ENCODE measurements around the gene GOLGA3. TPM values are rescaled to one million over a fixed set of nuclear protein-coding genes. Genes with fewer than 3 reads are reported as not detected.
A peak's percentile ranks its signal among the peaks of the same experiment; 100 is the strongest.

Gene GOLGA3
- total RNA-seq, 2 donors from 2014 or later: 38.2 to 43.5 TPM

DNA sequence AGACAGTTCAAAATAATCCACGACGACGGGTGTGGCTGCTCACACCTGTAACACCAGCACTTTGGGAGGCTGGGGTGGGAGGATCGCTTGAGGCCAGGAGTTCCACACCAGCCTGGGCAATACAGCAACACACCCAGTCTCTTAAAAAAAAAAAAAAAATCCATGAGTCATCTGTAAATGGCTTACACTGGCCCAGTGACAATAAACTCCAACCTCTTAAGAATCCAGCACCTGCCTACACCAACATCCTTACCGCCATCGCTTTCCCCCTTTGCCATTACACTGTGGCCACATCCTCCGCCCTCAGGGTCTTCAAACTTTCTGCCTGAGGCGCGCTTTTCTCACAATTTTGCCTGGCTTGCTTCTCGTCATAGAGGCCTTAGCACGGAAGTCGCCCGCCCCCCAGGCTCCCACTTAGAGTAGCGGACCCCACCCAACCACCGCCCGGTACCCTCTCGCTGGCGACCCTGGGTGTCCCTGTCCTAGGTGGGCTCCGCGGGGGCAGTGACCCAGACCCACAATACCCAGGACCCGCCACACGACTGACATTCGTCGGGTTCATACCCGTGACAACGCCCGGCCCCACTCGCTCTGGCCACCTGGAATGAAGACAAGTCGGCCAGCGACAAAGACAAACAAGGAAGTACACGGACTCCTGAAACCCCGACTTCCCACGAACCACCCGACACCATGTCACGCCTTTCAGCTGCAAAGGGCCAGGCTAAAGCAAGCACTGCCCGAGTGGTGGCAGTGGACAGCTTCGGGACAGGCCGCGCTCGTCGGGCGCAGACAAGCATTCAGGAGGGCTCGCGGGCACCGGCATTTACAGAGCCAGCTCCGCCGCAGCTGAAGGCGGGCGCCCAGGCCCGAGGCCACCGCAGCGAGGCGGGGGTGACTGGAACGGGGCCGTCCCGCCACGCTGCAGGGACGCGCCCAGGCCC, 636 bp downstream of the GOLGA3 start:
- Histone ChIP-seq H3K9me3 (ENCODE audit: control insufficient read depth, low read length) (no peaks in the 10 kb centered on the region), H3K9ac (ENCODE audit: extremely low read depth, low read length, poor library complexity, severe bottlenecking) (peak overlapping the region; percentile 98), H3K36me3 (ENCODE audit: control insufficient read depth, insufficient read depth, low read length) (peaks cover 50% of the 10 kb centered on the region), H3K4me3 (ENCODE audit: low read length) (peak overlapping the region; percentile 90), H3K27ac (ENCODE audit: low read depth, low read length) (peak overlapping the region; percentile 98), H3K4me1 (ENCODE audit: control insufficient read depth, insufficient read depth, low read length) (peaks cover 4% of the 10 kb centered on the region), H3K27me3 (ENCODE audit: control insufficient read depth, insufficient read depth, low read length, poor library complexity, severe bottlenecking) (no peaks in the 10 kb centered on the region)
- Mint-ChIP-seq H3K27ac (peak overlapping the region; percentile 91), H3K4me1 (peaks cover 14% of the 10 kb centered on the region), H3K4me3 (peak overlapping the region; percentile 86), H3K36me3 (ENCODE audit: low read depth) (peaks cover 63% of the 10 kb centered on the region), H3K27me3 (ENCODE audit: insufficient read depth) (no peaks in the 10 kb centered on the region), H3K9me3 (no peaks in the 10 kb centered on the region)
- 5 to 13% methylated on average over 21 to 59 of the region's 59 CpGs for WGBS, 2 experiments (ENCODE audit: insufficient coverage in 1 of 2, insufficient read length in 1 of 2)
- TF ChIP-seq CTCF (conservative IDR thresholded peaks at IDR 0.05): no peak
- DNase-seq: peak; percentile 74

DNA sequence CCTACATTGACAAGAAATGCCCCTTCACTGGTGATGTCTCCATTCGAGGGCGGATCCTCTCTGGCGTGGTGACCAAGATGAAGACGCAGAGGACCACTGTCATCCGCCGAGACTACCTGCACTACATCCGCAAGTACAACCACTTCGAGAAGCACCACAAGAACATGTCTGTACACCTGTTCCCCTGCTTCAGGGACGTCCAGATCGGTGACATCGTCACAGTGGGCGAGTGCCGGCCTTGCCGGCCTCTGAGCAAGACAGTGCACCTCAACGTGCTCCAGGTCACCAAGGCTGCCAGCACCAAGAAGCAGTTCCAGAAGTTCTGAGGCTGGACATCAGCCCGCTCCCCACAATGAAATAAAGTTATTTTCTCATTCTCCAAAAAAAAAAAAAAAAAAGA, 2.8 kb downstream of the GOLGA3 start:
- H3K4me1 ChIP-seq (ENCODE audit: control insufficient read depth, insufficient read depth, low read length): peaks cover 4% of the 10 kb centered on the region
- H3K36me3 Mint-ChIP-seq (ENCODE audit: low read depth): peaks cover 55% of the 10 kb centered on the region
- H3K27ac ChIP-seq (ENCODE audit: low read depth, low read length): no peak overlapping the region
- no peak for DNase-seq
- TF ChIP-seq CTCF (conservative IDR thresholded peaks at IDR 0.05): no peak
- H3K27me3 Mint-ChIP-seq (ENCODE audit: insufficient read depth): no peaks in the 10 kb centered on the region
- H3K4me3 Mint-ChIP-seq: no peak overlapping the region
- H3K9me3 ChIP-seq (ENCODE audit: control insufficient read depth, low read length): no peaks in the 10 kb centered on the region
- no peaks in the 10 kb centered on the region for H3K27me3 ChIP-seq (ENCODE audit: control insufficient read depth, insufficient read depth, low read length, poor library complexity, severe bottlenecking)
- no peak overlapping the region for H3K4me3 ChIP-seq (ENCODE audit: low read length)
- no peak overlapping the region for H3K9ac ChIP-seq (ENCODE audit: extremely low read depth, low read length, poor library complexity, severe bottlenecking)
- H3K4me1 Mint-ChIP-seq: peaks cover 14% of the 10 kb centered on the region
- H3K27ac Mint-ChIP-seq: no peak overlapping the region
- peaks cover 47% of the 10 kb centered on the region for H3K36me3 ChIP-seq (ENCODE audit: control insufficient read depth, insufficient read depth, low read length)
- H3K9me3 Mint-ChIP-seq: no peaks in the 10 kb centered on the region
- 96 to 98% methylated on average over 11 to 16 of the region's 16 CpGs for WGBS, 2 experiments (ENCODE audit: insufficient coverage in 1 of 2, insufficient read length in 1 of 2)

DNA sequence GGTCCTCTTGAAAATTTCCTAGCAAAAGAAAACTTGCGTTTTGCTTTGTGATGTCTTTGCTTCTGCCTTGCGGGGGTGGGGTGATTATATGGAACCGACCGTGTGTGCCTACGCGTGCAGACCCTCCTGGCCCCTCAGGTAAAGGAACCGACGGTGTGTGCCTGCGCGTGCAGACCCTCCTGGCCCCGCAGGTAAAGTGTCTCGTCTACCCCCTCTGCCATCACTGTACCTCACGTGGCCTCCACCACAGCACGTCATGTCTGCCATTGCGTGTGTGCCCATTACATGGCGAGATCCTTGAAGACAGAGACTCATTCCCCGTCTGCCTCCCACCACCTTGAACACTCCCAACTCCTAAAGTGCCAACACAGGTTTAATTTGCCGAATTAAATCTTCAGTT, 3.6 kb downstream of the GOLGA3 start:
- no peak overlapping the region for H3K27ac Mint-ChIP-seq
- H3K27me3 Mint-ChIP-seq (ENCODE audit: insufficient read depth): no peaks in the 10 kb centered on the region
- no peak overlapping the region for H3K4me3 ChIP-seq (ENCODE audit: low read length)
- no peaks in the 10 kb centered on the region for H3K27me3 ChIP-seq (ENCODE audit: control insufficient read depth, insufficient read depth, low read length, poor library complexity, severe bottlenecking)
- H3K9me3 ChIP-seq (ENCODE audit: control insufficient read depth, low read length): no peaks in the 10 kb centered on the region
- no peak for DNase-seq
- H3K36me3 ChIP-seq (ENCODE audit: control insufficient read depth, insufficient read depth, low read length): peaks cover 54% of the 10 kb centered on the region
- no peak for TF ChIP-seq CTCF (conservative IDR thresholded peaks at IDR 0.05)
- H3K9ac ChIP-seq (ENCODE audit: extremely low read depth, low read length, poor library complexity, severe bottlenecking): no peak overlapping the region
- peaks cover 4% of the 10 kb centered on the region for H3K4me1 ChIP-seq (ENCODE audit: control insufficient read depth, insufficient read depth, low read length)
- H3K4me1 Mint-ChIP-seq: peaks cover 14% of the 10 kb centered on the region
- H3K9me3 Mint-ChIP-seq: no peaks in the 10 kb centered on the region
- no peak overlapping the region for H3K4me3 Mint-ChIP-seq
- peaks cover 59% of the 10 kb centered on the region for H3K36me3 Mint-ChIP-seq (ENCODE audit: low read depth)
- no peak overlapping the region for H3K27ac ChIP-seq (ENCODE audit: low read depth, low read length)
- WGBS, 2 experiments (ENCODE audit: insufficient coverage in 1 of 2, insufficient read length in 1 of 2): 93 to 95% methylated on average over 12 to 18 of the region's 18 CpGs
